Suprapubic skin (tissue), 4 donors: ENCODE measurements around the gene MYCBP2.

Experiments
- EP300 ChIP-seq: sonication (generic); formaldehyde crosslinking; IDR thresholded peaks from one replicate; pipeline ENCODE4 v1.6.1; 2017; ENCODE audit warnings: antibody characterized with exemption
- POLR2A ChIP-seq, 2 donors: fragments of 450-650 bp; IDR thresholded peaks; one replicate each; pipeline ENCODE4 v1.6.1; 2017; ENCODE audit warnings: antibody characterized with exemption in 2 of 2, mild to moderate bottlenecking in 2 of 2, moderate library complexity in 2 of 2
- POLR2AphosphoS5 ChIP-seq, 3 donors: sonication (generic); formaldehyde crosslinking; IDR thresholded peaks; one replicate each; pipeline ENCODE4 v1.6.1; 2017; ENCODE audit warnings: antibody characterized with exemption in 3 of 3
- TF ChIP-seq, protein P1 (sequence below), 2 donors: fragments of 200-600 bp in 1 of 2; fragments of 450-650 bp in 1 of 2; sonication (generic) in 1 of 2; IDR thresholded peaks; one replicate each; pipeline ENCODE4 v1.5.1; 2016 to 2019; ENCODE audit warnings: antibody characterized with exemption in 2 of 2, mild to moderate bottlenecking in 1 of 2, moderate library complexity in 1 of 2

GRCh38 chr13:77190349-77190958, 136.4 kb downstream of the MYCBP2 start:
- TF ChIP-seq, protein P1, sequence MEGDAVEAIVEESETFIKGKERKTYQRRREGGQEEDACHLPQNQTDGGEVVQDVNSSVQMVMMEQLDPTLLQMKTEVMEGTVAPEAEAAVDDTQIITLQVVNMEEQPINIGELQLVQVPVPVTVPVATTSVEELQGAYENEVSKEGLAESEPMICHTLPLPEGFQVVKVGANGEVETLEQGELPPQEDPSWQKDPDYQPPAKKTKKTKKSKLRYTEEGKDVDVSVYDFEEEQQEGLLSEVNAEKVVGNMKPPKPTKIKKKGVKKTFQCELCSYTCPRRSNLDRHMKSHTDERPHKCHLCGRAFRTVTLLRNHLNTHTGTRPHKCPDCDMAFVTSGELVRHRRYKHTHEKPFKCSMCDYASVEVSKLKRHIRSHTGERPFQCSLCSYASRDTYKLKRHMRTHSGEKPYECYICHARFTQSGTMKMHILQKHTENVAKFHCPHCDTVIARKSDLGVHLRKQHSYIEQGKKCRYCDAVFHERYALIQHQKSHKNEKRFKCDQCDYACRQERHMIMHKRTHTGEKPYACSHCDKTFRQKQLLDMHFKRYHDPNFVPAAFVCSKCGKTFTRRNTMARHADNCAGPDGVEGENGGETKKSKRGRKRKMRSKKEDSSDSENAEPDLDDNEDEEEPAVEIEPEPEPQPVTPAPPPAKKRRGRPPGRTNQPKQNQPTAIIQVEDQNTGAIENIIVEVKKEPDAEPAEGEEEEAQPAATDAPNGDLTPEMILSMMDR (IDR thresholded peaks at IDR 0.05): no peak
- no peak for TF ChIP-seq POLR2AphosphoS5 (IDR thresholded peaks at IDR 0.05)
- TF ChIP-seq EP300: no peak
- TF ChIP-seq POLR2A (IDR thresholded peaks at IDR 0.05): no peak
